ENCODE data around the gene PRKCA.

DNA sequence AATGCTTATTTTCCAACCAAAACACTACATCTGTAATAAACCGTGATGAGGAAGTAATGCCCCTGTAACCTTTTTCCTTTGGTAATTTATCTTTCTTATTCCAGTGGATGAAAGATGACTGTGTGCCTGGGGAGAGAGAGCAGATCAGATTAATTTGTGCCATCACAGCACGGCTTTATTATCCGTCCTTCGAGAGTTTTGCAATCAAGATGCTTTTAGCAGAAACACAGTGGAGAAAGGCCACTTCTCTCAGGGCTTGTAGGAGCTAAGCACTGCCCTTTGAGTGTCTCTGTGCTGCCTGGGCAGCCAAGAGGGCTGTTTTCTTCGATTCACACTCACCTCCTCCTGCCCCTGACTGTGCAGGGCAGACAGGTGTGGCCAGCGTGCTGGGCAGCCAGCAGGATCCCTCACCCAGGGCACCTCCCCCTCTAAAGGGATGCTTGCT lies 190.2 kb downstream of the PRKCA start:
- TF ChIP-seq, protein P1, sequence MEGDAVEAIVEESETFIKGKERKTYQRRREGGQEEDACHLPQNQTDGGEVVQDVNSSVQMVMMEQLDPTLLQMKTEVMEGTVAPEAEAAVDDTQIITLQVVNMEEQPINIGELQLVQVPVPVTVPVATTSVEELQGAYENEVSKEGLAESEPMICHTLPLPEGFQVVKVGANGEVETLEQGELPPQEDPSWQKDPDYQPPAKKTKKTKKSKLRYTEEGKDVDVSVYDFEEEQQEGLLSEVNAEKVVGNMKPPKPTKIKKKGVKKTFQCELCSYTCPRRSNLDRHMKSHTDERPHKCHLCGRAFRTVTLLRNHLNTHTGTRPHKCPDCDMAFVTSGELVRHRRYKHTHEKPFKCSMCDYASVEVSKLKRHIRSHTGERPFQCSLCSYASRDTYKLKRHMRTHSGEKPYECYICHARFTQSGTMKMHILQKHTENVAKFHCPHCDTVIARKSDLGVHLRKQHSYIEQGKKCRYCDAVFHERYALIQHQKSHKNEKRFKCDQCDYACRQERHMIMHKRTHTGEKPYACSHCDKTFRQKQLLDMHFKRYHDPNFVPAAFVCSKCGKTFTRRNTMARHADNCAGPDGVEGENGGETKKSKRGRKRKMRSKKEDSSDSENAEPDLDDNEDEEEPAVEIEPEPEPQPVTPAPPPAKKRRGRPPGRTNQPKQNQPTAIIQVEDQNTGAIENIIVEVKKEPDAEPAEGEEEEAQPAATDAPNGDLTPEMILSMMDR (IDR thresholded peaks at IDR 0.05; ENCODE audit: low read depth, low read length): no peak
- TF ChIP-seq EZH2phosphoT487 (IDR thresholded peaks at IDR 0.05; ENCODE audit: low read depth): no peak
